Suprapubic skin (tissue), 4 donors: ENCODE measurements around the gene LDLRAD4. TPM values are rescaled to one million over a fixed set of nuclear protein-coding genes. Genes with fewer than 3 reads are reported as not detected.

ENCODE experiments used
- DNase-seq, 2 donors: peaks; one replicate each; pipeline ENCODE4 v3.0.0-alpha.2; 2019; ENCODE audit warnings: low spot score in 2 of 2
- H3K27ac ChIP-seq: fragments of 200-600 bp; sonication (generic); one replicate; pipeline ENCODE4 v1.5.1; 2019
- H3K27me3 ChIP-seq: fragments of 200-600 bp; sonication (generic); one replicate; pipeline ENCODE4 v1.5.1; 2019
- H3K36me3 ChIP-seq: fragments of 200-600 bp; sonication (generic); one replicate; pipeline ENCODE4 v1.5.1; 2019
- H3K4me1 ChIP-seq: fragments of 200-600 bp; sonication (generic); one replicate; pipeline ENCODE4 v1.5.1; 2019
- H3K4me3 ChIP-seq: fragments of 200-600 bp; sonication (generic); one replicate; pipeline ENCODE4 v1.5.1; 2019; ENCODE audit warnings: mild to moderate bottlenecking
- H3K9me3 ChIP-seq: fragments of 200-600 bp; sonication (generic); one replicate; pipeline ENCODE4 v1.5.1; 2019
- CTCF ChIP-seq, 2 donors: fragments of 200-600 bp in 1 of 2; fragments of 450-650 bp in 1 of 2; sonication (generic) in 1 of 2; IDR thresholded peaks; one replicate each; pipeline ENCODE4 v1.5.1; 2016 to 2019; ENCODE audit warnings: antibody characterized with exemption in 2 of 2, mild to moderate bottlenecking in 1 of 2, moderate library complexity in 1 of 2
- EP300 ChIP-seq: sonication (generic); formaldehyde crosslinking; IDR thresholded peaks from one replicate; pipeline ENCODE4 v1.6.1; 2017; ENCODE audit warnings: antibody characterized with exemption
- POLR2A ChIP-seq, 2 donors: fragments of 450-650 bp; IDR thresholded peaks; one replicate each; pipeline ENCODE4 v1.6.1; 2017; ENCODE audit warnings: antibody characterized with exemption in 2 of 2, mild to moderate bottlenecking in 2 of 2, moderate library complexity in 2 of 2
- POLR2AphosphoS5 ChIP-seq, 3 donors: sonication (generic); formaldehyde crosslinking; IDR thresholded peaks; one replicate each; pipeline ENCODE4 v1.6.1; 2017; ENCODE audit warnings: antibody characterized with exemption in 3 of 3
- WGBS: methylation state at CpG from one replicate; pipeline ENCODE4 v1.1.5; 2018; 5-methylcytosine and 5-hydroxymethylcytosine counted together
- total RNA-seq, 4 donors: library from RNA; depleted of rRNA; stranded (reverse); fragments of >200 nt; gene quantifications; one replicate each; pipeline ENCODE4 v1.1.0, GENCODE V29; 2016

The LDLRAD4 gene
- total RNA-seq, 4 donors from 2014 or later, result 10.1 to 31.6 (median 15.1) TPM

- 82% methylated on average over 37 of the region's 37 CpGs for WGBS
- Histone ChIP-seq H3K4me1 (peaks cover 19% of the 10 kb centered on the region), H3K36me3 (no peaks in the 10 kb centered on the region), H3K27me3 (no peaks in the 10 kb centered on the region), H3K9me3 (no peaks in the 10 kb centered on the region), H3K4me3 (no peak overlapping the region), H3K27ac (no peak overlapping the region)
- TF ChIP-seq POLR2AphosphoS5 (IDR thresholded peaks at IDR 0.05), result no peak
- TF ChIP-seq EP300, result no peak
- no peak for TF ChIP-seq CTCF (IDR thresholded peaks at IDR 0.05)
- TF ChIP-seq POLR2A (IDR thresholded peaks at IDR 0.05), result no peak
- peak; percentile 70 to 80 for DNase-seq
These were observed 13.7 kb downstream of the LDLRAD4 start for GRCh38 chr18:13232086-13232917.

GRCh38 chr18:13232971-13233786, 14.6 kb downstream of the LDLRAD4 start:
- no peaks in the 10 kb centered on the region for H3K36me3 ChIP-seq
- TF ChIP-seq CTCF (IDR thresholded peaks at IDR 0.05) (no peak), EP300 (no peak), POLR2AphosphoS5 (IDR thresholded peaks at IDR 0.05) (no peak), POLR2A (IDR thresholded peaks at IDR 0.05) (no peak)
- H3K27ac ChIP-seq, result no peak overlapping the region
- H3K9me3 ChIP-seq, result no peaks in the 10 kb centered on the region
- WGBS, result 94% methylated on average over 19 of the region's 19 CpGs
- no peak overlapping the region for H3K4me3 ChIP-seq
- H3K27me3 ChIP-seq, result no peaks in the 10 kb centered on the region
- DNase-seq, result peak; percentile 47 to 48
- peaks cover 19% of the 10 kb centered on the region for H3K4me1 ChIP-seq

- H3K4me1 ChIP-seq, result peaks cover 19% of the 10 kb centered on the region
- peak; percentile 57 to 77 for DNase-seq
- H3K9me3 ChIP-seq, result no peaks in the 10 kb centered on the region
- H3K27ac ChIP-seq, result peak overlapping the region; percentile 31
- H3K36me3 ChIP-seq, result no peaks in the 10 kb centered on the region
- TF ChIP-seq POLR2AphosphoS5 (IDR thresholded peaks at IDR 0.05) (no peak), EP300 (no peak), POLR2A (IDR thresholded peaks at IDR 0.05) (no peak), CTCF (IDR thresholded peaks at IDR 0.05) (no peak)
- H3K27me3 ChIP-seq, result no peaks in the 10 kb centered on the region
- WGBS, result 88% methylated on average over 22 of the region's 23 CpGs
- H3K4me3 ChIP-seq, result no peak overlapping the region
These were observed 15.5 kb downstream of the LDLRAD4 start for GRCh38 chr18:13233787-13234783.

- WGBS, result 24% methylated on average over 6 of the region's 6 CpGs
- peak; percentile 60 to 70 for DNase-seq
- Histone ChIP-seq H3K4me1 (peaks cover 19% of the 10 kb centered on the region), H3K9me3 (no peaks in the 10 kb centered on the region), H3K36me3 (no peaks in the 10 kb centered on the region), H3K27me3 (no peaks in the 10 kb centered on the region), H3K27ac (peak overlapping the region; percentile 73), H3K4me3 (no peak overlapping the region)
- TF ChIP-seq POLR2AphosphoS5 (IDR thresholded peaks at IDR 0.05) (no peak), EP300 (no peak), POLR2A (IDR thresholded peaks at IDR 0.05) (no peak), CTCF (IDR thresholded peaks at IDR 0.05) (no peak)
These were observed 16.9 kb downstream of the LDLRAD4 start for GRCh38 chr18:13235421-13235831.
